Measurements from ENCODE around the gene PDE9A.
"Not testable (repeated sequence)": the region's sequence is repeated elsewhere in the genome, so short reads cannot be mapped to it uniquely, and the experiment has no call there.

Gene PDE9A

DNA sequence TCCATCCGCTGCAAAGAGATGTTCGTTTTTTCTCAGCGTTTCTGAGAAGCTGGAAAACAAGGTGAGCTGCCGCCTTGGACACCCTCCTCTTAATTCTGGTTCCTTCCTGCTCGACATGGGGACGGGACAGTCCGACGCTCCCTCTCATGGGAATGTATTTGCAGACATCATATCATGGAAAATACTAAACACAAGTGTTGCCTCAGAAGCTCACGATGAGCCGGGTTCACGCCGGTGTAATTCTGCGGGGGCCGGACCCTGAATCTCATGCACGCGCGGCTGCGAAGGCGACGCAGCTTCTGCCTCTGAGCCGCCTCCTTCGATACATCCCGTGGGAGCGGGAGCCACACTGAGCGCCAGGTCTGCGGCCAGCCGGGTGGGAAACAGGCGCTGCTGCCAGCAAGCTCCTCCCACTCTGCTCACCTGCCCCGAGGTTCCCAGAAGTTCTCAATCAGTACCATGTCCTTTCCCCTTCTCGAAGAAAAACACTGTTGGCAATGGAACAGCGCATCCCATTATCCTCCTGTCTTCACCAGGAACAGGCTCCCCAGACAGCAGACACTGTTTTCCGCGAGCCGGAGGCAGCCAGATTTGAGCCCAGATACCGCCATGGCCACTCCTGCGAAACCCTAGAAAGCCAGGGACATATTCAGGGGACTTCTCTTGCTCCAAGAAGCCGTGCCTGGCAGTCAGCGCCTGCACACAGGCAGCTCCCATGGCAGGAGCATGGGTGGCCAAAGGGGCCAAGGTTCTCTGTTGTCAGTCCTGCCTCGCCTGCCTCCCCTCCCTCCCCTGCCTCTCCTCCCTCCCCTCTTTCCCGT is 127.9 kb downstream of the PDE9A start:
- no peak for FAIRE-seq

DNA sequence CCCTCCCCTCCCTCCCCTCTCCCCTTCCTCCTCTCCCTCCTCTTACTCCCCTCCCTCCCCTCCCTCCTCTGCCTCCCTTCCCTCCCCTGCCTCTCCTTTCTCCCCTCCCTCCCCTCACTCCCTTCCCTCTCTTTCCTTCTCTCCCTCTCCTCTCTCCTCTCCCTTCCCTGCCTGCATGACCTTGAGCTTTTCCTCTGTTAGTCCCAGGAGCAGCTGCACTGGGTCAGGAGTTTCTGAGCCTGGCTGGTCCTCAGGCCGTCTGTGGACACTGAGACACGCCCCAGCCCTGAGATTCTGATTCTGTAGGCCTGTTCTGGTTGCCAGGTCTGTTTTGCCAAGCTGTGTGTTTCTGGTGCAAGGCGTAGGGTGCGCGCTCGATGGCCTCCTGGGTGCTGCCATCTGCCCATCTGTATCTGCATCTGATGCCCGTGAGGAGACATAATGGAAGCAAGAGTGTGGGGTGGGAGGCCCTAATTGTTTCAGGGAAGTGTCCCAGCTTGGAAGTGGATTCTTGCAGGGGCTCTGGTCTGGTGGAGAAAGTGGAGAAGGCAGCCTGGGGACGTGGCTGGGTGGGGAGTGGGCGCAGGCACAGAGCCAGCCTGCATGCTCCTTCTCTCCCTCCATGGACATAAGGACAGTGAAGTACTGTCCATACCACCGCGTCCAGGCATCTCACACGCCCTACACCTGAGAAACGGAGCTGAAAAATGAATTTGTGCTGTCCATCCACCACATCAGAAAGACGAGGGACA is 128.7 kb downstream of the PDE9A start:
- no peak for FAIRE-seq

DNA sequence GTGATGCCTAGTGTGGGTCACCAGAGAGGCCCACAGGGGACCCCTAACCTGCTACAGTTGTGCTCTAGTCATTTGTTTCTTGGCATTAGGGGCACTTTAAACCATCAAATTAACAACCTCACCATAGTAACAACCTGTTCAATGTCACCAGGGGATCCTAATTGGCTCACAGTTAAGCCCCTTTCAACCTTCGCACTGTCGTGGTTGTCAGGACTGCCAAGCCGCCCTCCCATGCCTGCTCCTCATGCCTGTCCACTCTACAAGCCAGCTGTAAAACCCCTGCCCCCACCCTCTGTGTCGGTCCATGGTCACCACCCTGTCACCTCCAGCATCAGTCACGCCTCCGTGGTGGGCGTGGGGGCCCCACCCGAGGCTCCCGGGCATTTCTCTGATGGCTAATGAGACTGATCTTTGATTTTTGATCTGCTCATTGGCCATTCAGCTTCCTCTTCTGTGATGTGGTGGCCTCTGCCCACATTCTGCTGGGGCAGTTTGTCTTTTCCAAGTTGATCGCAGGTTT is 129.4 kb downstream of the PDE9A start:
- no peak for FAIRE-seq

DNA sequence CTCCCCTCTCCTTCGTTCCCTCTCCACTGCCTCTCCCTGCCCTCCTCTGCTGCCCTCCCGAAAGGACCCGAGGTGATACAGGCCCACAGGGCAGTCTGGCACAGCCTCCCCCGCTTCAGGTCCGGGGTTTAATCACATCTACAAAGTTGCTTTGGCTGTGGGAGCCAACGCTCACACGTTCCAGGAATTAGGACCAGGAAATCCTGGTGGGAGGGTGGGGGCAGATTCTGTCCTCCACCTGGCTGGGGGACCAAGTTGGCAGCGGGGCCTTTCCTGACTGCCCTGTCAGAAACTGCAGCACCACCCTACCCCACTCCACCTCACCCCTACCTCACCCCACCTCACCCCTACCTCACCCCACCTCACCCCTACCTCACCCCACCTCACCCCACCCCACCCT is 130.9 kb downstream of the PDE9A start:
- FAIRE-seq: no peak

DNA sequence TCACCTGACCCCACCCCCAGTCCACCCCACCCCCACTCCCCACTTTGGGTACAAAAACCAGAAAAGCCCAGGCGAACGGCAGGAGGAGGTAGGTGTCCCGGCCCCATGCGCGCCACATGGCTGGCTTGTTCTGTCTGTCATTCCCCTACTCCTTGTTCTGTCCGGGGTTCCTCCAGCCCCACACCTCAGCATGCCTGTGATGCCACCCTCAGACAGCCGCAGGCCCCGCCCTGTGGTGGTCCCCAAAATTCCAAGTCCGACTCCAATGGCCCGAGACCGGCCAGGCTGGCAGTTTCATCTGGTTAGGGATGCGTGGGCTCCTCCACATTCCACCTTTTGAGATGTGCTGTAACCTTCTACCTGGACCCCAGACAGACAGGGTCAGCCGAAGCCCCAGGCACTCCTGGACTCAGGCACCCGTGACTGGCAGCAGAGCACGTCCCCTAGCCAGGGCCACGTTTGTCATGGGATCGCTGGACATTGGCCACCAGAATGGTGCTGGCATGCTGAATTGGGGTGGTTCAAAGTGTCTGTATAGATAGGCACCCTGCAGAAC is 131.6 kb downstream of the PDE9A start:
- no peak for FAIRE-seq

DNA sequence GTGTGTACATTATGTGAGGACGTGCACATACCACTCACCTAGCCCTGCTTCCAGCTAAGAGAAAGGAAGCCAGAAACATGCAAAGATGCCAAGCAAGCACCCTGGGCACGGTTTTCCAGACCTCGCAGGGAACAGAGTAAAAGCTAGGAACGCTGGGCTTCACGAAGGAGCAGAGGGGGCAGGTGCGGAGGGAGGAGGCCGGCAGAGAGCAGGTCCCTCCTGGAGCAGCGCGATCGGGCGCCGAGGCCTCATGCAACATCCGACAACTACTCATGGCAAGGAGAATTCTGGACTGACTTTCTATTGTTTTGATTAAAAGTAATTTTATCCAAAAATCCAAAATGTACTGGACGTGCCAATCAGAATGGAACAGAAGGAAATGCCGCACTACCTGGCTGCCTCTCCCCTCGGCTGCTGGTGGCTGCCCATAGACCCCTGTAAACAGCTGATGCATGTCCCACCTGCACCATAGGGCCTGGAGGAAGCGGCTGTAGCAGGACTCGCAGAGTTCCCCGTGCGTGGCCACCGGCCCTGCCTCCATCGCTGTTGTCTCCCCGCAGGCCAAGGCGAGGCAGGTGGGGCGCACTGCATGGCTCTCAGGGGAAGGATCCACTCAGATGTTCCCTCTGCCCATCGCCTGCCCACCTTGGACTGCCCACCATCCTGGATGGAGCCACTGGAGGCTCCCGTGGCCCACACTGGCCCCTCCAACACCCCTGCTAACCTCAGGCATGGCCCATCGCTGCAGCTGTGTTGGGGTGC is 132.4 kb downstream of the PDE9A start:
- no peak for FAIRE-seq

DNA sequence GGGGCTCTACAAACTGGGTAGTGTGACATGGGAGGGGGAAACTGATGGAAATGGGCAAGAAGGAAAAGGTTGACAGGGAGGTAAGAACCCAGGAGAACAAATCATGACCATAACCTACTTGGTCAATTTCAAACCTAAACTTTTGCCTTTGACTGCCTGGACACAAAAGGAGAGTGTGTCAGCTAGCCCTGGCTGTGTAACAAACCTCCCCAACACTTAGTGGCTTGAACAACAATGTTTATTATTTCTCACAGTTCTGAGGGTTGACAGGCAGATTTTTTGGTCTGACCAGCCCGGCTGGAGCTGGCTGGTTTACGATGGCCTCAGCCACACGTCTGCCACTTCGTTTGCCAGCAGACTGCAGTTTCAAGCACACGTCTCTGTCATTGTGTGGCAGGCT is 133.5 kb downstream of the PDE9A start:
- FAIRE-seq: no peak

DNA sequence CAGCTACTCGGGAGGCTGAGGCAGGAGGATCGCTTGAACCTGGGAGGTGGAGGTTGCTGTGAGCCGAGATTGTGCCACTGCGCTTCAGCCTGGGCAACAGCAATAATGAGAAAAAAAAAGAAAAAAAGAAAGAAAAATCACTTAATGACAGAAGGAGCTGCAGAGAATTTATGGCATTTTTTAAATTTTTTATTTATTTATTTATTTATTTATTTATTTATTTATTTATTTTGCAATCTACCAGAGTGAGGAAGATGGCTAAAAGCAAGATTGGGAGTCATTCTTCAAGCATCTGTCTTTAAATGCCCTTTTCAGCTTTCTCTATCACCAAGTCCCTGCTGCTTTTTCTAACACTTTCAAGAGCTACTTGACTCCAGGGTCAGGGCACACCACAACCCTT is 134.2 kb downstream of the PDE9A start:
- FAIRE-seq: no peak

DNA sequence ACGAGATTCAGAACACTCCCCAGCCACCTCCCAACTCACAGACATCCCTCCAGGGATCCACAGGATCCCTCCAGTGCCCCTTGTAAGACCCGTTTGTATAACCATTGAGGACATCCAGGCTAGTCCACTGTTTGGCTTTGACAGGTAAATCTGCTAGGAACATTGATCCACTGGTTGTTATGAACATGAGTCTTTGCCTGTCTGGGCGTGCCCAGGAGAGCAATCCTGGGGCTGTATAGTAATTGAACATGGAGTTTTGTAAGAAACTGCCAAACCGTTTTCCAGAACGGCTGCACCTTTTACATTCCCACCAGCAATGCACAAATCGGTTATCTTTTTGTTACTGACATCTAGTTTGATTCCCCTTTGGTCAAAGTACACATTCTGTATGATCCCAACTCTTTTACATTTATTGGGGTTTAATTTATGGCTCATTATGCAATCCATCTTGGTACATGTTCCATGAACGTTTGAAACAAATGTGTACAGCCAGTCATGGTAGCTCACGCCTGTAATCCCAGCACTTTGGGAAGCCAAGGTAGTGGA is 137.2 kb downstream of the PDE9A start:
- no peak for FAIRE-seq

DNA sequence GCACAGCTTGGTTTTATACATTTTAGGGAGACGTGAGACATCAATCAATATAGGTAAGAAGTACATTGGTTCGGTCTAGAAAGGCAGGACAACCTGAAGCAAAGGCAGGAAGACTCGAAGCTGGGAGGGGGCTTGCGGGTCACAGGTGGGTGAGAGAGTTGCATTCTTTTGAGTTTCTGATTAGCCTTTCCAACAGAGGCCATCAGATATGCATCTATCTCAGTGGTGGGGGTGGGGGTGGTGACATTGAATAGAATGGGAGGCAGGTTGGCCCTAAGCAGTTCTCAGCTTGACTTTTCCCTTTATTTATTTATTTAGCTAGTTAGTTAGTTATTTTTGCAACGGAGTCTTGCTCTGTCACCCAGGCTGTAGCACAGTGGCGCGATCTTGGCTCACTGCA is 140.4 kb downstream of the PDE9A start:
- no peak for FAIRE-seq

DNA sequence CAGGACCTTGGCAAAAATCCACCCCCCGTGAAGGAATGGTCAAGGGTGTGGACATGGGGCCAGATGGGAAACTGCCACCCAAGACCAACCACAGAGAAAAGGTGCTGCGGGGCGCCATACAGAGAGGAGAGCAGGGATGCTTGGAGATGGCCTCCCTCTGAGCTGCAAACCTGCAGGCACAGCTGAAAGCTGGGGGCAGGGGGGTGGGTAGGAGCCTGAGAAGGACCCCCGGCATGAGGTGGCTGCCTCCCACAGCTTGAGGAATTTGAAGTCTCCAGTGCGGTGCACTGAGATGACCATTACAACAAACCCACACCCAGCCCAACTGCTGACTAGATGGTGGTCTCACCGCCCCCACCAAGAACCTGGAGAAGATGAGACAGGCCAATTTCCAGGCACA is 141.1 kb downstream of the PDE9A start:
- FAIRE-seq: no peak

DNA sequence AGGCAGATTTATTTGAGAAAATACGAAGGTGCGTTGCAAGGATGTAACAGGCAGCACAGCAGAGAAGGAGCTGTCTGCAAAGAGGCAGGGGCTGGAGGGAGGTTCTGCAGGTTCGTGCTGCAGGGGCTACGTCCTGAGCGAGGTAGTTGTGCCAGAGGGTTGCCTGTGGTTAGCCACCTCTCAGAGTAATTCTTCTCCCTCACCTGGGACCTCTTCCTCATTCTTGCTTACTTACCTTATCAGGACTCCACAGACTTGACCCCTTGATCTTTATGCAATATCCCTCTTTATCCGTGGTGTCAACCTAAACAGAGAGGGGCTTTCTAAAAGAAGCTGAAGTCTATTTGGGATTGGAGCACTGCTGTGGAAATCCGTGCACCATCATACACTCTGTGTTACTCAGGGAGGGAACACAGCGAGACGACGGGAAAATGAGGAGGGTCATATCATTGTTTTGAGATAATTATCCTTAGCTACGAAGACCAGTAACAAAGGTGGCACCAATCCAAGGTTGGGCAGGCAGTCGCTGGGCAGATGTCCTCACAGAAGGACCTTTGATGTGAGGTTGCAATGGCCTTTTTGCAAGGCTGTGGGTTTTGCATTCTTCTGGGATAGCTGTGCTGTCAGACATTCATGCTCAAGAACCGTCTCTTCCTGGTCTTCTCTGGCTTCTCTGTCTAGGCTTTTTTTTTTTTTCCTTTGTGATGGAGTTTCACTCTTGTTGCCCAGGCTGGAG is 143.1 kb downstream of the PDE9A start:
- FAIRE-seq: no peak

DNA sequence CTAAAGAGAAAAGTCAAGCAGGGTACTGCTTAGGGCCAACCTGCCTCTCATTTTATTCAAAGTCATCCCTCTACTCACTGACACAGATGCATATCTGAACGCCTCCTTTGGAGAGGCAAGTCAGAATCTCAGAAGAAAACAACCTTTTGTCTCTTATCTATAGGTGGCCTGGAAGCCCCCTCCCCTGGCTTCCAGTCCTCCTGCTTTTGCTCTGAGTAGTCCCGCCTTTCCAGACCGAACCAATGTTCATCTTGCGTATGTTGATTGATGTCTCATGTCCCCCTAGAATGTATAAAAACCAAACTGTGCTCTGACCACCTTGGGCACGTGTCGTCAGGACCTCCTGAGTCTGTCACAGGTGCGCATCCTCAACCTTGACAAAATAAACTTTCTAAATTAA is 144.1 kb downstream of the PDE9A start:
- FAIRE-seq: no peak

DNA sequence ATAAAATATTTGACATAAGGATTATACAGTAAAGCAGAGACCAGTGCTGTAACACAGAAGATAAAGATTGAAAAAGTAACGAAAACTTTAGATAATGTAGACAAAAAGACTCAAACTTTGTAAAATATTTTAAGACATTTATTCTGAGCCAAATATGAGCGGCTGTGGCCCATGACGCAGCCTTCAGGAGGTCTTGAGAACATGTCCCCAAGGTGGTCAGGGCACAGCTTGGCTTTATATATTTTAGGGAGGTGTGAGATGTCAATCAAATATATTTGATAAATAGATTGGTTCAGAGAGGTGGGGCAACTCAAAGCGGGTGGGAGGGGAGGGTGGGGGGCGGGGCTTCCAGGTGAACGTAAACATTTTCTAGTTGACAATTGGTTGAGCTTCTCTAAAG is 144.7 kb downstream of the PDE9A start:
- no peak for FAIRE-seq

DNA sequence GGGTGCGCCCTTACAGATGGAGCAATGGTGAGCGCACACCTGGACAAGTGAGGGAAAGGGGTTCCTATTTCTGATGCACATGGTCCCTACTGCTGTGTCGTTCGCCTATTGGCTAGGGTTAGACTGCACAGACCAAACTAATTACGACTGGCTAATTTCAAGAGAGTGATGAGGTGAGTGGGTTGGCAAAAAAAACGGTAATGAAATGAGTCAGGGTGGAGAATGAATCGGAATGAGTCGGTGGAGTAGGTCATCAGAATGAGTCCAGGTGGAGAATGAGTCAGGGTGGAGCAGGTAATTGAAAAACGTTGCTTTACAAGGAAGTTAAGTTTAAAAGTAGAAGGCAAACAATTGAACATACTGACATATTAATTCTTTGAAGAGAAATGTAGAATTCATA is 146.1 kb downstream of the PDE9A start:
- FAIRE-seq: no peak

DNA sequence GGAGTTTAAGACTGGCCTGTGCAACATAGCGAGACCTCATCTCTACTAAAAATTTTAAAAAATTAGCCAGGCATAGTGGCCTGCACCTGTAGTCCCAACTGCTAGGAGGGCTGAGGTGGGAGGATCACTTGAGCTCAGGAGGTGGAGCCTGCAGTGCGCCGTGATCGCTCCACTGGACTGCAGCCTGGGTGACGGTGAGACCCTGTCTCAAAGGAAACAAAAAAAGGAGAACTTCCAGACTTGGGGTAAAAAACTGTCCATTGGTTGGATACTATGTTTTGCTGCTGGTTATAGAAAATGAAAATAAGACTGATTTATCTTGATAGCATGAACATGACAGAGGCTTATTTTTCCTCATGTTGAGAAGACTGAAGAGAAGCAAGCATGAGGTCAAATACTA is 146.5 kb downstream of the PDE9A start:
- FAIRE-seq: no peak

DNA sequence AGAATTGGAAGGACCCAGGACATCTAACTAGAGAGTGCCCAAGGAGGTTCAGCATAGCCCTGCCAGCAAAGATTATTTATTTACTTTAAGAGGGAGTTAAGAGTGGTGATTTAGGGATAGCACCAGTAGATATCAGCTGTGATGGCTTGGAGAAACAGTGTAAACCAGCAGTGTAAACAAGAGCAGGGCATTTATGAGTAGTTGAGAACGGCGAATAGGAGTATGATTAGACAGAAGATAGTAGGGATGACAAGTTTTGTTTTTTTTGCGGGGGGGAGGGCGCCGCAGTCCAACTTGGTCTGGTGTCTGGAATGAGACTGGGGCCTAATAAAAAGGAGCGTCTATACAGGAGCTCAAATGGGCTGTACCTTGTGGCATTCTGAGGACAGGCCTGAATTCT is 148.2 kb downstream of the PDE9A start:
- FAIRE-seq: not testable (repeated sequence)

DNA sequence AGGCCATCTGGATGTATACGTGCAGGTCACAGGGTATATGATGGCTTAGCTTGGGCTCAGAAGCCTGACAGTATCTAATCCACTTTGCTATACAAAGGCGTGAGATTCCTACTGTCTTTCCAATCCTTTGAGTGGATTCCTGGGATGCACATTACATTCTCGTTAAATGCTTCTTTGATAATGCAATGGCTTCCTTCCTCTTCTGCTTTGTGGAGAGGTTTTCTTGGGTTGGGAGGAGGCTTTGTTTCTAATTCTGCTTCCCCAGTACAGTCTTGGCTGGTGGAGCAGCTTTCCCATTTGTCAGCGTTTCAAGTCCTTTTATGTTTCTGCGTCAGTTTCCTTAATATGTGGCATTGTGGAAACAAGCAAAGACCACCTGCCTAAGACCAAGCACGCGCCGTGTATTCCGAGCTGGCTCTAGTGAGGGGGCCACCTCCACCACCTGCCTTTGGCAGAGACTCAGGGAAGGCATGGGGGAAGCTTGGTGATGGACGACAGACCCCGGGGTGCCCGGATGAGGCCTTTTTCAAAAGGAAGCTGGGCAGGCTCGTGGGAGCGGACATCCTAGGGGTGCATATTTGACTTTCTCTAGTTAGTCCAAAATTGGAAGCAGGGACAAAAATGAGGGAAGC is 153.2 kb downstream of the PDE9A start:
- FAIRE-seq: no peak

DNA sequence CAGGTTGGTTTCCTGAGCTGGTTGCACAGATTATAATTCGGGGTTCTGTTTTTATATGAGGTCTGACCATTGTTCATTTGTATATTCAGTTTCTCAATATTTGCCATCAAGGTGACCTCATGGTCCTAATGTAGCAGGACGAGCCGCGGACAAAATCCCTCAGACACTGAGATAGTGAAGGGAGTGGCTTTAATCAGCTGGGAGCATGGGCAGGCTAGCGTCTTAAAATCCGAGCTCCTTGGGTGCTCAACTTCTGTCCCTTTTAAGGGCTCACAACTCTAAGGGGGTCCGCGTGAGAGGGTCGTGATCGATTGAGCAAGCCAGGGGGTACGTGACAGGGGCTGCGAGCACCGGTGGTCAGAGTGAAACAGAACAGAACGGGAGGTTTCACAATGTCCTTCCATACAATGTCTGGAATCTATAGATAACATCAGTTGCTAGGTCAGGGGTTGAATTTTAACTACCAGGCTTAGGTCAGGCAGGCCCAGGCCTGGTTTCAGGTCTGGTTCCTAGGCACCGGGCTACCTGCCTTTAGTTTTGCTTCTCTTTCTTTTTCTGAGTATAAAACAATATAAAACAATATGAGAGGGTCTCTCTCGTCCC is 154.0 kb downstream of the PDE9A start:
- not testable (repeated sequence) for FAIRE-seq

DNA sequence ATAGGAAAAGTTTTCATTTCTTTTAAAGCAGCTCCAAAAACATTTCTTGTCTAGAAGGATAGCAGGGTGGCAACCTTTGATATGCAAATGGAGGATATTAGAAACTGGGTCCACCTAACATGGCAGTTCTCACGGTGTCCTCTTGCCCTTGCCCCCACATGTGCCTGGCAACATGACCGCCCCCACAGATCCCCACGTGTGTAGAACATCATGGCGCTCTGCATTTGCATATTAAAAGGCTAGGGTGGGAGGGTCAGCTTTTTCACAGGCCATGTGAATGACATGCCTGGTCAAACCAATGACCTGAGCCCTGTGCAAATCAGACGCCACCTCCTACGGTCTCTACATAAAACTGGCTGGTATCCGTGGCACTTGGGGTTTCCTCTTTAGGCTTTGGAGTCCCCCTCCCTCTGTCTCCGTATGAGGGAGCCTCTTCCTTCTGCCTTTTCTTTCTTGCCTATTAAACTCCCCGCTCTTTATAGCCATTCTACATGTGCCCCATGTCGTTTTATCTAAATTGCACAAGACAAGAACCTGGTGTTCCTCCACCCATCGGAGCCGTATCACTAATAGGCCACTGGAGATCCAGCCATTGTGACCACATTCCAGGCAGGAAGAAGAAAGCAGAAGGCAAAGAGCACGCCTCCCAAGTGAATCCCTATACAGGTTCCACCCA is 154.7 kb downstream of the PDE9A start:
- FAIRE-seq: no peak

DNA sequence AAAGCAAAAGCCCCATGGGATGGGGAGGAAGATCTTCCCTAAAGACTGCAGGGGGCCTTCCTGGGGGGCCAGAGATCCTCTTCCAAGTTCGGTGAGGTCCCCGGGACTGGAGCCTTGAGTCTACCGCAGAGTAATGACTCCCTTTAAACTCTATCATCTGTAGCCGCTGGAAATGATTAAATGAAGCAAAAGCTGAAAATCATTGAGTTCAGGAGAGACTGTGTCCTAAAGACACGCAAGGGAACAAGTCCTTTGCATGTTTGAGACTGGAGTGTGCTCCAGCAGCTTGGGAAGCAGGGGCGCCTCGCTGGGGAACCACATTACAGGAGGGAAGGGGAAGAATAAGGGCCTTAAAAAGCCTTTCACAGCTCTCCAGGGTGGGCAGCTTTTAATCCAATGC is 155.8 kb downstream of the PDE9A start:
- FAIRE-seq: no peak

All from islet of Langerhans (tissue), 1 donor.